LNCAP (cell line): ENCODE measurements around the gene IL17RD.

Experiments used
- TF ChIP-seq, protein P1 (sequence below): fragments of 450-650 bp; IDR thresholded peaks from 2 replicates; pipeline ENCODE4 v1.5.1; 2017; ENCODE audit warnings: mild to moderate bottlenecking

The IL17RD gene

DNA sequence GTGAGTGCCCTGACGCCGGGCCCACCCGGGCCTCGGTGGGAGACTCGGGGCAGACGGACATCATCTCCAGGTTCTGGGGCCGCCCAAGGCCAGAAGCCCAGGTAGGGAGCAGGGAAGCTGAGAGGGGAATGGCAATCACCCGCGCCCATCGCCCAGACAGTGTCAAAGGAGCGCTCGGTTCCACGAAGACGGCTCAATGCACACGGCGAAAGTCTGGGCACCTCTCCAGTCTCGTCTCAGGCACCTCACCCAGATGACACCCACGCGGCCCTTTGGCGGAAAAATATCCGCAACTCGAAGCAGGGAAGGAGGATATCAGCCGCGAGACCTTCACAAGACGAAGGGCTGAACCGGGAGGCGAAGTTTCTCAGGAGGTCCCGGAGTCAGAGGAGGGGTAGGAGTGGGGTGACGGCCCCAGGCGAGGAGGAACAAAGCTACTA, 916 bp downstream of the IL17RD start:
- TF ChIP-seq, protein P1, sequence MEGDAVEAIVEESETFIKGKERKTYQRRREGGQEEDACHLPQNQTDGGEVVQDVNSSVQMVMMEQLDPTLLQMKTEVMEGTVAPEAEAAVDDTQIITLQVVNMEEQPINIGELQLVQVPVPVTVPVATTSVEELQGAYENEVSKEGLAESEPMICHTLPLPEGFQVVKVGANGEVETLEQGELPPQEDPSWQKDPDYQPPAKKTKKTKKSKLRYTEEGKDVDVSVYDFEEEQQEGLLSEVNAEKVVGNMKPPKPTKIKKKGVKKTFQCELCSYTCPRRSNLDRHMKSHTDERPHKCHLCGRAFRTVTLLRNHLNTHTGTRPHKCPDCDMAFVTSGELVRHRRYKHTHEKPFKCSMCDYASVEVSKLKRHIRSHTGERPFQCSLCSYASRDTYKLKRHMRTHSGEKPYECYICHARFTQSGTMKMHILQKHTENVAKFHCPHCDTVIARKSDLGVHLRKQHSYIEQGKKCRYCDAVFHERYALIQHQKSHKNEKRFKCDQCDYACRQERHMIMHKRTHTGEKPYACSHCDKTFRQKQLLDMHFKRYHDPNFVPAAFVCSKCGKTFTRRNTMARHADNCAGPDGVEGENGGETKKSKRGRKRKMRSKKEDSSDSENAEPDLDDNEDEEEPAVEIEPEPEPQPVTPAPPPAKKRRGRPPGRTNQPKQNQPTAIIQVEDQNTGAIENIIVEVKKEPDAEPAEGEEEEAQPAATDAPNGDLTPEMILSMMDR = no peak

DNA sequence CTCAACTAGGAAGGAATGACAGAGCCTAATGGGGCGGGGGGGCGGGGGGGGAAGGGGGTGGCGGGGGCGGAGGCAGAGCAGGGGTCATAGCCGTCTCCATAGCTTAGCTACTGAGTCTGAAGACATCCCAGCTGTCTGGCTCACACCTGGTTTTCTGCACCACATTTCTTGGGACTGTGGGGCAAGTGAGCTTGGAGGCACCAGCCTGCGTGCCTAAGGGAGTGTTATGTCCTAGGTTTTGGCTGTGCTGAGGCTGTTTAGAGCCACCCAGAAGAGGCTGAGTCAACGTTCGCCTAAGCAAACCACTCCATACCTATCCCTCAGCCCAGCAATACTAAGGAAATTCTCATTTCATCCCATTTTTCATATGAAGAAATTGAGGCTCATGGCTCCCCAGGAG, 1.4 kb downstream of the IL17RD start:
- TF ChIP-seq, protein P1 = no peak

DNA sequence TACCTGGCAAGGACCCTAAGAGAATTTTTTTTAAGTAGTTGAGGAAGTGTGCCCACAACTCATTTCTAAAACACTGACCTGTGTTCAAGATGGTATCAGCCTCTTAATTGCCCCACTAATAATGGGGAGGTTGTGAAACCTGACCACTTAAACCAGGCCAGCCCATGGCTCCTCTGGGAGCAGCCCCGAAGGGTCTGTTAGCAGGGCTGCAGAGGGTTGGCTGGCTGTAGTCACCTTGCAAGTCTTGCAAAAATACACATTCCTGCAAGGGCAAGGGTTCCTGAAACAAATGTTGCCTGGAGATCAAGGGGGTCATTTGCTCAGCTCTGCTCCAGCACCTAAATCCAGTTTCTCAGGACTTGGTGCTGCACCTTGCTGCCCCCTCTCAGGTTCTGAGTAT, 3.2 kb downstream of the IL17RD start:
- TF ChIP-seq, protein P1 = no peak

DNA sequence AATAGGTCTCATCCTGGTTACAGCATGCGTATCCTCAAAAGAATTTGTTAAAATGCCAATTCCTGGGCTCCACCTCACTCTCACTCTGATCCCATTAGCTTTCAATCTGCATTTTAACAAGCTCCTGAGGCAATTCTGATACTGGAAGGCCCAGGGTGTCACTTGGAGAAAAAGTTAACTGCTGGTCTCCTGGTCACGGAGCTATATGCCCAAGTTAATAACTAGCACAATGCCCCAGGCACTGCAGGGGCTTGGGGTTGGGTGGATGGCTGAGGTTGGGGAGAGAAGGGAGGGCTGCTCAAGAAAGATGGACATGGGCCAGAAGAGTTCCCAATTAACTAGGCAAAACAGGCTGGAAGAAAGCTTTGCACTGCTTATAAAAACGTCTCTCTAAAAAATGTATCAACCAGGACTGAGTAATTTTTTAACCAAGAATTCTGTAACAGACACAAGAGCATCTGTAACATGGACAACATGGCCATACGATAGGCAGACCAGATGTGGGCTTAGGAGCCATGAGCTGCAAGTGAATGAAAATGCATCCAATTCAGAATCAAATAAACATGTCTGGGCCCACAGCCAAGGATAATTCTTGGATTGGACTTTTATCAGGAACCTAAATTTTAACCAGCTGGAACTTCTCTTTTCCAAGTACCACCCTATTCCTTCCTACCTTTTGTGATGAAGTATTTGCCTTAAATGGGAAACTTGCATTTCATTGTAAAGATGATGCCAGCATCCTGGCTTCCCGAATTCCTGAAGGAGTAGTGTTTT, 4.2 kb downstream of the IL17RD start:
- TF ChIP-seq, protein P1 = no peak

DNA sequence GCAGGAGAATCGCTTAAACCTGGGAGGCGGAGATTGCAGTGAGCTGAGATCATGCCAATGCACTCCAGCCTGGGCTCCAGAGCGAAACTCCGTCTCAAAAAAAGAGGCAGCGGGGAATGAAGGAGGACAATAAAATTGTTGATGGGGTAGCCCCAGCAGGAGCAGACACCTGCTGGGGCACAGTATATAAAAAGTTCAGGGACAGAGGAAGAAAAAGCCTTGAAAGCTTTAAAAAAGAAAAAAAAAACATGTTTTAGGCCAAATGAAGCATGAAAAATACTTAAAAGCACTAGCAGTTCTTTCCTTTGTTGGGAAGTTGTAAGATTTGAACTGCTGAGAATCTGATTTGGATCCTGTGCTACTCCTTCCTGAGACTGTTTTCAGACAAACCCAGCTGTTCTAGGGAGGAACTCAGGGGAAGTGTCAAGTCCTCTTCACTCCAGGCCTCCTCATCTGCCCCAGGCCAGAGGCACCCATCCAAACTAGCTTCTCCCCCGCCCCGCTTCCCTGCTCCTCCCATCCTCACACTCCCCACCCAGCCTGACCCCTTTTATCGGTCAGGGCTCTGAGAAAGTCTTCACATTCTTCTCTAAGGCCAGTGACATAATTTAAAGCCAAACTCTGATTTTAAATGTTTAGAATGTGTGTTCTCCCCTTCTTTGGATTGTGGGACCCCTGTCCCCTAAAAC, 4.9 kb downstream of the IL17RD start:
- TF ChIP-seq, protein P1 = no peak

DNA sequence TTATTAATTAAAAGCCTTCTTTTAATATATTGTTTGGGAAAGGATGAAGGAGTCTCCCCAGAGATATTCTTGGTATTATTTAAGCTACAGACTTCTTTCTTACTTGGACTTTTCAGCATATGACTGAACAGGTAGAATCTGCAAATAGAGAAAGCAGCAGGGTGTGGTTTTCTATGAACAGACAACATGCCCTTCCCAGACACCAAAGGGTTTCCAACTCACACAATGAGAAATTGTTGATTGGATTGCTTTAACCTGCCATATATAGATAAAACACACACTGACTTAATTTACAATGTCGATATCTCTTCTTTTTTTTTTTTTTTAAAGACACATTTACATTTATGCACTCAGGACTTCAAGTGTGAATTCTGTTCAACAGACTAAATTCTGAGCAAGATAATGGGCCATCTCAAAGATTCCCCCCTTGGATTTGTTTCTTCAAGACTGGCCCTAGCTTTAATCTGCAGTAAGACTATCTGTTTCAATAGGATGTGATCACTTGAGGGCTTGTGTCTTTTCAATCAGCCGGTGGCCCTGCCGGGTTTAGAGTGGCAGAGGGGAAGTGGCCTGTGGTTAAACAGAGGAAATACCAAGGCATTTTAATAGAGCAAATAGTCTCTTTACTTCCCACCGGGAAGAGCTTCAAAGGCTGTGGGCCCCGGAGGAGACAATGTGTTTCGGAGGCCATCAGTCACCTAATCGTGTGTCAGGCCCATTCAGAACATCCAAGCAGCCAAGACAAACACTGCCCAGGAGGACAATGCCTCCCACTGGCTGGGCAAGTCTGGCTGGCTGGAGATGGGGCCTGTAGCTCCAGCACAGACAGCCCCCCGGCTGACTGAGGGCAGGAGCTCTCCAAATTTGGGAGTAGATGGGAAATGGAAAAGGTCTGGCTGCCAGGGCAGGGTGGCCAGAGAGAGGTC, 6.1 kb downstream of the IL17RD start:
- TF ChIP-seq, protein P1 = no peak

DNA sequence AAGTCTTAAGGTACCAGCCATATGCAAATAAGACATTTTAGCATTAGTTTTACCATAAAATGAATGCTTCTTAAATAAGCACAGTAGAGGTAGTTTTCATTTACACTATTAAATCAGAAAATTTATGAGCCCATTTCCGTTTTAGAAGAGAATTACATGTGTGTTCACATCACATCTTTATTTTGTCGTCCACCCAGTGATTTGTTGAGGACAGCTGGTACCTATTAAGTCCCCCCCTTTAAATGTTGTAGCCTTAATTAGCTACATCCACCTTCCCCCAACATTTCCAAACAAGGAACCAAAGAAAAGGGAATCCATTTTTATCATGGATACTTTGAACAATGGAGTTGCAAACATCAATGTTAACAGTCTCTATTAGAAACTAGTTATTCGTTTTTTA, 6.8 kb downstream of the IL17RD start:
- TF ChIP-seq, protein P1 = no peak
